Stimulated activated CD4-positive, alpha-beta T cell treated with anti-CD3 and anti-CD28 coated beads, Interleukin-1b, Interleukin-23, amount 100 ng/mL, for 4 hours (primary cell): ENCODE measurements around the gene HIBCH.
"Not testable (repeated sequence)": the region's sequence is repeated elsewhere in the genome, so short reads cannot be mapped to it uniquely, and the experiment has no call there.

Experiments
- DNase-seq, 2 donors: peaks; one replicate each; pipeline ENCODE4 v3.0.0-alpha.2; 2020; ENCODE audit warnings: low read depth in 2 of 2

Gene HIBCH

DNA sequence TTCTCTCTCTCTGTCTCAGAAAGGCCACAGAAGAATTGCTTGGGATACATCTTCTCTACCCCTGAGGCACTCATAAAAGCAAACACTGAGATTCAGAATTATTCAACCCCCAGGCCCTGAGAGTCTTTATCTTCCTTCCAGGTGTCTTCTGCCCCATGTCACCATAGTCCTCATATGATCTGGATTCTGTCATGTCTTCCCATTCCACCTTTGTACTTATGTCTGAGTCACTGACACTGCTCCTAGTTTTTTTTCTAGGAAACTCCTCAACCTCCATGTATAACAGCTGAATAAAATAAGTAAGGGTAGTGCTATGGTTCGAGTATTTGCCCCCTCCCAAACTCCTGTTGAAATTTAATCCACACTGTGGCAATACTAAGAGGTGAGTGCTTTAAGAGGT, 11.6 kb downstream of the HIBCH start:
- DNase-seq, result no peak

DNA sequence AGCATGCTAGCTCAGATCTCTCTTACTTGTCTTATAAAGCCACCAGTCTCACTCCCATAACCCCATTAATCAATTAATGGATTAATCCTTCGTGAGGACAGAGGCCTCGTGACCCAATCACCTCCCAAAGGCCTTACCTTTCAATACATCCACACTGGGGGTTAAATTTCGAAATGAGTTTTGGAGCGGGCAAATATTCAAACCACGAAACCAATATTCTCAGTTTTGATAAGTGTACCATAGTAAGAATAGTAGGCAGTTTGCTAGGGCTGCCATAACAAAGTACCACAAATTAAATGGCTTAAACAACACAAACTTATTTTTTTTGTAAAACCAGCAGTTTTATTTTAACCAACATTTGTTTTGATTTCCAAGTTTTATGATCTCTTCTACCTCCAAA, 15.2 kb downstream of the HIBCH start:
- DNase-seq, result no peak

DNA sequence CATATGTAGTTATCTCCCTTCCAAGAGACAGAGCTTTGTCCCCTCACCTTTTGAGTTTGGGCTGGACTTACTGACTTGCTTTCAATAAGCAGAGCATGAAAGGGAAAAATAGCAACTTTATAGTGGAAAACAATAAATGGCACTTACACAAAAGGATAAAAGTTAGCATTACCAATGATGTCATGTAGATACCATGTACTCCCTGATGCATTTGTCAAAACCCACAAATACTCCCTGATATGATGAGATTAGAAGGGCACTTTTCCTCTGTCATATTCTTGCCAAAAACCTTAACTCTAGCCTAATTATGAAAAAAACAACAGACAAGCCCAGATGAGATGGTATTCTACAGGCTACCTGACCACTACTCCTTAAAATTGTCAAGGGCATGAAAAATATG, 16.0 kb downstream of the HIBCH start:
- DNase-seq, result no peak

DNA sequence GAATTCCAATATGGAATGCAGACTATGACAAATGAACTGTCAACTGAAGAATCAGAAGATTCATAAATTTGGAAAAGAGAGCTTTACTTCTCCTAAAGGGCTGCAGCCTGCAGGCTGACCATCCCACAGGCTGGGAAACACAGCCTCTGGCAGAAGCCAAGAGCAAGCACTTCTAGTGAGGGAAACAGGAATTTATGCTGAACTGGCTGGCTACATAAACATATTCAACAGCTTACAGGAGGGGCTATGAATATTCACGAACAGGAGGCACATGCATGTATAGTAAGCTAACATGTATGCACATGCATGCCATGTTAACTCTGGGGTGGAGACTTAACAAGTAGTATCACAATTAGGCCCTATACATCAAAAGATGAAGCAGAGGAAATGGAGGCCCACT, 17.6 kb downstream of the HIBCH start:
- DNase-seq, result no peak

- no peak for DNase-seq
These were observed 18.6 kb downstream of the HIBCH start for GRCh38 chr2:190301032-190301431.

DNA sequence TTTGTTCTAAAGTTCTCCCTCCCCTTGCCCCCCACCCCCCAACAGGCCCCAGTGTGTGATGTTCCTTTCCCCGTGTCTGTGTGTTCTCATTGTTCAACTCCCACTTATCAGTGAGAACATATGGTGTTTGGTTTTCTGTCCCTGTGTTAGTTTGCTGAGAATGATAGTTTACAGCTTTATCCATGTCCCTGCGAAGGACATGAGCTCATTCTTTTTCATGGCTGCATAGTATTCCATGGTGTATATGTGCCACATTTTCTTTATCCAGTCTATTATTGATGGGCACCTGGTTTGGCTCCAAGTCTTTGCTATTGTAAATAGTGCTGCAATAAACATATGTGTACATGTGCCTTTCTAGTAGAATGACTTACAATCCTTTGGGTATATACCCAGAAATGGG, 21.7 kb downstream of the HIBCH start:
- not testable (repeated sequence) for DNase-seq

GRCh38 chr2:190283783-190284182, 35.8 kb downstream of the HIBCH start:
- DNase-seq, result no peak

DNA sequence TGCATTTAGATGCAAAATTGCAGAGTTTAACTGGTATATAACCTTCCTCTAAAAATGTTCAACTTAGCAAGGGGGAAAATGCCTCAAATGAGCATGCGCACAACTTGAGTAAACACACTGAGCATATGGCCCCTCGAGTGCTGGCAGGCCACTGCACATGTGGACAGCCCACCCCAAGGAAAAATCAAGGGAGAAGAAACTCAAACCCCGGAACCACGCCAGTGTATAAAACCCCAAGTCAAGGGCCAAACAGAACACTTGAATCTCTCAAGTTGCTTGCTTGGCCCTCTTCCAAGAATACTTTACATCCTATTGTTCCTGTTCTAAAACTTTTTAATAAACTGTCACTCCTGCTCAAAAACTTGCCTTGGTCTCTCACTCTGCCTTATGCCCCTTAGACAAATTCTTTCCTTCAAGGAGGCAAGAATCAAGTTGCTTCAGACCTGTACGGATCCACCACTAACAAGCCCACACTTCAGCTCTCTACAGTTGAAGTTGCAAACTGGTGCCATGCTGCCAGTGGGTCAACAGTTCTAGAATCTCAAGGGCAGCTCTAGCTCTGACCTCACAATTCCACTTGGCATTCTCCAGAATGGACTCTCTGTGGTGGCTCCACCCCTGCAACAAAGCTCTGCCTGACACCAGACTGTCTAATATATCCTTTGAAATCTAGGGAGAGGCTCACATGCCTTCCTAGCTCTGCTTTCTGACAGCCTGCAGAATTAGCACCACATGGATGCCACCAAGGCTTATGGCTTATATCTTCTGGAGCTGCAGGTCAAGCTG, 38.9 kb downstream of the HIBCH start:
- no peak for DNase-seq

DNA sequence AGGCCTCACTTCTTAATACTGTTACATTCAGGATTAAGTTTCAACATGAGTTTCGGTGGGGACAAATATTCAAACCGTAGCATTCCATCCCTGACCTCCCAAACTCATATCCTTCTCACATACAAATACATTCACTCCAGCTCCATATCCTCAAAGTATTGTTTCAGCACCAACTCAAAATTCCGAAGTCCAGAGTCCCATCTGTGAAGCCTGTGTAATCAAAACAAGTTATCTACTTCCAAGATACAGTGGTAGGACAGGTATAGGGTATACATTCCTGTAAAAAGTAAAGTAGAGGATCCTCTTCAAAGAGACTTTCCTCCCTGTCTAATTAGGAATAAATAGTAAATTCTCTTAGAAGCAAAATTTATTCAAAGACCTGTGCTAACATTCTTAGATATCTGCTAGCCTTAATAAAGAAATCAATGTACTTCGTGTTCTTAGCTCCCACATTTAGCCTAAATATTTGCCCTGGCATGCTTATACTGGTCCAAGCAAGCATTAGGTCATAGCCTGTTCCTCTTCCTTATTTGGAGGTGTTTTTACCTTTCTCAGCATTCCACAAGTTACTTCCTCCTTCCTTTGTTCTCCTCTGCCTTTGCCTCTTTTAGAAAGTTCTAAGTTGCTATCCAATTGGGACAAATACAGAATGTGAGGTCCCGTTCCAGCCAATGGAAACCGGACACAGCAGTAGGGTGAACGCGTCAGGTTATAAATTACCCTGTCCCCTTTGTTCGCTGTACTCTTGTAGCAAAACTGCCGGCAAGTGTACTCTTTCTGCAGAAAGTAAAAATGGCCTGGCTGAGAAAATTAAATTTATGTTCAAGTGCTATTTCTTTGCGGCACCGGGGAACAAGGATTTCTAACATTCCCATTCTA, 40.1 kb downstream of the HIBCH start:
- not testable (repeated sequence) for DNase-seq

GRCh38 chr2:190277234-190278112, 42.2 kb downstream of the HIBCH start:
- no peak for DNase-seq

DNA sequence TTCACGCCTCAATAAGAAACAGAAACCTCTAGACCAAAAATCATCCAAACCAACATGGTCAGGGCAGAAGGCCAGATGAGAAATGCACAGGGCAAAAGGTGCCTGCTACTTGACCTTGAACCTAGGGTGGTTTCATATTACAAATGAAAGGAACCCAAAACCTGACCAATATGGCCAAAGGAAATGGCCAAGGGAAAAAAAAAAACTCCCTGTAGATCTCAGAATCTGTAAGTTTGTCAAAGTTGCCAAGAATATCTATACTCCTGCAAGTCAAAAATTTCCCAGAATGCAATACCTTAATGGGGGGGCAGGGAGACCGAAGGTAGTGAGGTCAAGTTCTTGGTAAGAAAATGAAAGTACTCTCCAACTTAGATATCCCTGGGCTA, 47.2 kb downstream of the HIBCH start:
- no peak for DNase-seq

DNA sequence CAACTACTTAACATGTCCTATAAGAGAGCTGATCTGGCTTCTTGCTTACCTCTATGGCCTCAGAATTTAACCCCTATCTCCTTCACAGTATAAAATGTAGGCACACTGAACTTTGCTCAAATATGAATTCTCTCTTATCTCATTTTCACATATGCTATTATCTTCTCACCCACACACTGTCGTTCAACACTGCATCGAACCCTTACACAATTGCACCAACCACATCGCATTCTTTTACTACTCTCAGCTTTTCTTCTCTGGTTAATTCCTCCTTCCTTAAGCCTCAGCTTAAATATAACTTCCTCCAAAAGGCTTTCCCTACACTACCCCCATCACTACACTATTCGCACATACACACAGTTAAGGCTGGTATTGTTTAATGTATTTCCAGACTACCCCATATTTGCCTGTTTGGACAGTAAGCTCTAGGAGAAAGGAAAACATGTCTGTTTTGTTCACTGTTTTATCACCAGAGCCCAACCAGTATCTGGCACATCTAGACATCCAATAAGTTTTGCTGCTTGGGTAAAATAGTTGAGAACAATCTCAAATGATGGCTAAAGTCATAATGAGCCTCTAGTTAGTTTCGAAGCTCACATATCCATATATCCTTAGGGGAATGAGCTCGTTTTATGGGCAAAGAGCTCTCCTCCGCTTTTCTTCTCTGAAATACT, 47.7 kb downstream of the HIBCH start:
- DNase-seq, result no peak

DNA sequence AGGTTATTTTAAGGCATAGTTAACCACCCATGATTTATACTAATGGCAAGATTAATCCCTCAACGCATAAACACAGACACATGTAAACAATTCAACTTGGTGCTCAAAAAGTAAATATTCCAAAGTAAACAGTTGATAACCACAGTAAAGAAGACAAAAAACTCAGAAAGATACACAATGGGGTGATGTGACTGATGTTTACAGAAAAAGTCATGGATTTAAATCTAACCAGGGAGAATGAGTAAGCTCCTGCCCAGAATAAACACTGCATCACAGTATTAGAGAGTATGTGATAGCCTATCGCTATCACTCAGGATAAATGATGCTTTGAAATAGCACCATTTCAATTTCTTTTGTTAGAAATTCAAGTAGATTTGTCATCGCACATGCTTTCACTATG, 49.3 kb downstream of the HIBCH start:
- no peak for DNase-seq

- not testable (repeated sequence) for DNase-seq
These were observed 49.9 kb downstream of the HIBCH start for GRCh38 chr2:190269699-190270098.

DNA sequence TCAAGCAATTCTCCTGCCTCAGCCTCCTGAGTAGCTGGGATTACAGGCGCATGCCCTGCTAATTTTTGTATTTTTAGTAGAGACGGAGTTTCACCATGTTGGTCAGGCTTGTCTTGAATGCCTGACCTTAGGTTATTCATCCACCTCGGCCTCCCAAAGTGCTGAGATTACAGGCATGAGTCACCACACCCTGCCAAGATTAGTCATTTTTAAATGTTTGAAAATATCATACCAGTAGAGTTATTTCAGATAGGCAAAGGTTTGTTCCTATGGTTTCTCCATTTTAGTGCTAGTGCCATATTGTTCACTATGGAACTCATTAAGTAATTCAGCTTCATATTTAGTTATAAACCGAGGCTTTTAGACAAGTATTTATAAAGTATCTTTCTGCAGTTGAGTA, 52.3 kb downstream of the HIBCH start:
- no peak for DNase-seq

- DNase-seq, result no peak
These were observed 53.3 kb downstream of the HIBCH start for GRCh38 chr2:190266314-190266713.

- DNase-seq, result no peak
These were observed 57.8 kb downstream of the HIBCH start for GRCh38 chr2:190261851-190262250.

DNA sequence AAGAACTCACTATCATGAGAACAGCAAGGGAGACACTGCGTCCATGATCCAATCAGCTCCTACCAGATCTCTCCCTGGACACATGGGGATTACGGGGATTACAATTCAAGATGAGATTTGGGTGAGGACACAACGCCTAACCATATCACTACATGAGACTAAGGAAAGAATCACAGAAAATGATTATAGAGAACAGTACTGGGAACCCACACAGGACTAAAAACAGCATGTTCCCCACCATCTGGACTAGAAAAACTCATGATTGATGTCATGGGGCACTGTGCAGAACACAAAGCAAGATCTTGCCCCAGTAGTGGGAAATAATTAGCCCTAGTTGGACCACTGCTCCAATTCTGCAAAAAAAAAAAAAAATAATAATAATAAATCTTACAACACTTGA, 63.5 kb downstream of the HIBCH start:
- DNase-seq, result no peak

DNA sequence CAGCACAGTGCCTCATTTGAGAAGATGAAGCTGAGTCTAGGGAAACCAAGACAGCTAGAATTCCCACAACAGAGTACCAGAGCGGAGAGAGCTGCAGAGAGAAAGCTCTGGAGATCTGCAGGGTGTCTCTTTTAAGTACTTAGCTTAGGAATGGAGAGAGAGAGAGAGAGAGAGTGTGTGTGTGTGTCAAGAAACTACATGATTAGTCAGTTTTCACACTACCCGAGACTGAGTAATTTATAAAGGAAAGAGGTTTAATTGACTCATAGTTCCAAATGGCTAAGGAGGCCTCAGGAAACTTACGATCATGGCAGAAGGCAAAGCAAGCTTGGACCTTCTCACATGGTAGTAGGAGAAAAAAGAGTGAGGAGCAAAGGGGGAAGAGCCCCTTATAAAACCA, 64.0 kb downstream of the HIBCH start:
- no peak for DNase-seq

DNA sequence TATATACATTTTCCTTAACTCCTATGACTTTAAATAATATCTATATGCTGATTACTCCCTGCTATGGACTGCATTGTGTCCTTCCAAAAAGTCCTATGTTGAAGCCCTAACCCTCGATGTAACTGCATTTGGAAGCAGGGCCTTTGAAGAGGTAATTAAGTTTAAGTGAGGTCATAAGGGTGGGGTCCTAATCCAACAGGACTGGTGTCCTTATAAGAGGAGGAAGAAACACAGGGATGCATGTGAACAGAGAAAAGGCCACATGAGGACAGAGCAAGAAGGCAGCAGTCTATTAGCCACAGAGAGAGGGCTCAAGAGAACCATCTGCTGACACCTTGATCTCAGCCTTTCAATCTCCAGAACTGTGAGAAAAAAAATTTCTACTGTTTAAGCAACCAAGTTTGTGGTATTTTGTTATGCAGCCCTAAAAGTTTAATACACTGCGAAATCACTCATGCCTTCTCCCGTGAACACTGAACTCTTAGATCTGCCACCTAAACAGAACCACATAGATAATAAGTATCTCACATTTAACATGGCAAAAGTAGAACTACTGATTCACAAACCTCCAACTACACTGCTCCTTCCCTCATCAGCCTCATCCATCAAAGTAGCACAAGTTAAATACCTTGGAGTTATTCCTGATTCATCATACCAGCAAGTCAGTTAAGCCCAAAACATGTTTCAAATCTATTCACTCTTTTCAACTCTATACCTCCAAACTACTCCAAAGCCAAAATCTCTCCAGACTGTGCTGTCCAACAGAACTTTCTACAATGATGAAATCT, 65.4 kb downstream of the HIBCH start:
- DNase-seq, result no peak

GRCh38 chr2:190250421-190250820, 69.2 kb downstream of the HIBCH start:
- no peak for DNase-seq
